GM12878 (cell line): ENCODE data around the gene AGPAT4. TPM values are rescaled to one million over a fixed set of nuclear protein-coding genes. Genes with fewer than 3 reads are reported as not detected.

ENCODE experiments used
- ATAC-seq: fragments of 200-7000 bp; cut with Tn5 transposase; 3 replicates; pipeline ENCODE4 v1.9.1; 2020; ENCODE audit warnings: mild to moderate bottlenecking, moderate library complexity
- BruUV-seq: library from RNA; stranded (reverse); fragments of 400-500 nt; replicated peaks from 2 replicates; lab custom pipeline; 2021; lab: Mats Ljungman, UMichigan
- CTCF ChIA-PET: fragments of 300-600 bp; sonication (Branson Sonifier 250); formaldehyde crosslinking; extraction: SDS; loops from one replicate; lab custom pipeline; 2021; ENCODE audit warnings: inconsistent platforms; lab: Yijun Ruan, JAX
- POLR2A ChIA-PET: fragments of 350-600 bp; formaldehyde crosslinking; extraction: SDS; loops from one replicate; lab custom pipeline; 2021; ENCODE audit warnings: inconsistent platforms; lab: Charles Lee
- RAD21 ChIA-PET: fragments of 300-600 bp; sonication (Branson Sonifier 250); formaldehyde crosslinking; loops from one replicate; lab custom pipeline; 2023; ENCODE audit warnings: antibody characterized with exemption; ENCODE audit not compliant: unreplicated experiment; lab: Charles Lee
- SMC1A ChIA-PET: fragments of 300-600 bp; sonication (Branson Sonifier 250); formaldehyde crosslinking; loops from one replicate; lab custom pipeline; 2023; ENCODE audit not compliant: unreplicated experiment, uncharacterized antibody; lab: Charles Lee
- DNase-seq: peaks from one replicate; pipeline ENCODE4 v3.0.0-alpha.2; 2011; ENCODE audit warnings: low read depth, low spot score
- FAIRE-seq: peaks from 3 replicates; lab custom pipeline; 2011; peaks lifted over from hg19 to GRCh38; lab: Jason Lieb, UNC
- H2AFZ ChIP-seq: 2 replicates; pipeline ENCODE4 v1.6.0; 2011; ENCODE audit warnings: low read depth, low read length, control low read depth; ENCODE audit not compliant: control insufficient read depth
- H3K27ac ChIP-seq: 2 replicates; pipeline ENCODE4 v1.5.1; 2011; ENCODE audit warnings: control low read depth; ENCODE audit not compliant: control insufficient read depth, insufficient read depth
- H3K27me3 ChIP-seq, 2 experiments: replicated peaks in 1 of 2; 2 replicates each; pipeline versions ENCODE4 v1.6.0 to v1.6.1; 2011; ENCODE audit warnings: low read length in 1 of 2; ENCODE audit not compliant: control insufficient read depth in 2 of 2, insufficient read depth in 2 of 2
- H3K36me3 ChIP-seq, 2 experiments: 2 replicates each; pipeline ENCODE4 v1.5.1; 2011; ENCODE audit warnings: low read length in 1 of 2; ENCODE audit not compliant: control insufficient read depth in 2 of 2, insufficient read depth in 2 of 2
- H3K4me1 ChIP-seq: 2 replicates; pipeline ENCODE4 v1.6.1; 2011; ENCODE audit warnings: mild to moderate bottlenecking, low read length, moderate library complexity, mixed read lengths; ENCODE audit not compliant: control insufficient read depth, insufficient read depth
- H3K4me2 ChIP-seq: 2 replicates; pipeline ENCODE4 v1.6.0; 2011; ENCODE audit warnings: control low read depth; ENCODE audit not compliant: control insufficient read depth, insufficient read depth
- H3K4me3 ChIP-seq: fragments of 200-600 bp; sonication (generic); 2 replicates; pipeline ENCODE4 v1.5.1; 2016
- H3K79me2 ChIP-seq: 2 replicates; pipeline ENCODE4 v1.6.0; 2011; ENCODE audit warnings: low read length; ENCODE audit not compliant: control insufficient read depth, insufficient read depth
- H3K9ac ChIP-seq: 2 replicates; pipeline ENCODE4 v1.8.0; 2011; ENCODE audit warnings: low read length, control low read depth, mixed read lengths; ENCODE audit not compliant: control insufficient read depth, insufficient read depth
- H3K9me3 ChIP-seq: replicated peaks from 3 replicates; pipeline ENCODE4 v1.5.1; 2011; ENCODE audit warnings: mild to moderate bottlenecking, low read length; ENCODE audit not compliant: control insufficient read depth, insufficient read depth
- H4K20me1 ChIP-seq: 2 replicates; pipeline ENCODE4 v1.6.0; 2011; ENCODE audit not compliant: control insufficient read depth, insufficient read depth
- ASH2L ChIP-seq: fragments of 300-600, 200-600 bp; sonication (generic); IDR thresholded peaks from 2 replicates; pipeline ENCODE4 v1.6.1; 2017; ENCODE audit warnings: low read depth, mild to moderate bottlenecking, borderline replicate concordance
- FOXM1 ChIP-seq: IDR thresholded peaks from 2 replicates; pipeline ENCODE4 v1.6.1; 2012; ENCODE audit warnings: low read depth, mild to moderate bottlenecking, inconsistent platforms, low read length, moderate library complexity
- NFIC ChIP-seq: IDR thresholded peaks from 2 replicates; pipeline ENCODE4 v1.6.1; 2012; ENCODE audit warnings: low read depth, mild to moderate bottlenecking, inconsistent platforms, low read length, moderate library complexity
- PML ChIP-seq: IDR thresholded peaks from 2 replicates; pipeline ENCODE4 v1.6.1; 2012; ENCODE audit warnings: low read length, inconsistent platforms
- RUNX3 ChIP-seq: IDR thresholded peaks from 2 replicates; pipeline ENCODE4 v1.6.1; 2012; ENCODE audit warnings: low read length, inconsistent platforms
- WGBS: methylation state at CpG from one replicate; pipeline ENCODE4 v1.1.6; 2016; ENCODE audit warnings: low lambda C conversion rate; ENCODE audit not compliant: insufficient replicate concordance, insufficient coverage; ENCODE audit errors: missing lambda C conversion rate; 5-methylcytosine and 5-hydroxymethylcytosine counted together
- in situ Hi-C: fragments of 300-500 bp; cut with MboI; formaldehyde crosslinking; loops from 9 replicates; pipeline ENCODE4 v1.14.3; 2018; ENCODE audit warnings: mixed read lengths
- intact Hi-C: fragments of 100-400 bp; cut with micrococcal nuclease; formaldehyde crosslinking; loops from one replicate; pipeline ENCODE4 v1.14.2; 2022; ENCODE audit not compliant: unreplicated experiment
- polyA plus RNA-seq, 11 experiments: library from polyadenylated mRNA; depleted of rRNA in 4 of 11; unstranded in 6 of 11; stranded (reverse) in 5 of 11; fragments of >200 nt; fragmentation: Nextera tagmentation in 4 of 11; fragmentation: Illumina TruSeq in 1 of 11; extraction: Ambion mirVana in 4 of 11; extraction: Trizol in 1 of 11; gene quantifications; 1 replicate in 1 of 11; 2 replicates in 10 of 11; pipeline versions ENCODE4 v1.2.1 to v1.2.3, GENCODE V29; 2011 to 2016; ENCODE audit warnings: inconsistent platforms in 2 of 11, missing spikeins in 2 of 11, low read depth in 1 of 11
- total RNA-seq, 4 experiments: library from RNA; depleted of rRNA in 3 of 4; stranded (reverse); fragments of >200 nt in 3 of 4; fragmentation: Illumina TruSeq in 1 of 4; extraction: Trizol in 1 of 4; gene quantifications; 2 replicates each; pipeline versions ENCODE4 v1.2.1 to v1.2.3, GENCODE V29; 2013 to 2021
- TF ChIP-seq, protein P1 (sequence below): IDR thresholded peaks from 2 replicates; pipeline ENCODE4 v1.6.1; 2012; ENCODE audit warnings: low read length, inconsistent platforms
- TF ChIP-seq, protein P2 (sequence below): fragments of 450-650 bp; IDR thresholded peaks from 2 replicates; pipeline ENCODE4 v1.6.1; 2016; ENCODE audit warnings: mild to moderate bottlenecking

AGPAT4 gene
- total and polyA plus RNA-seq, 10 of the 15 experiments (the other 5 are each of a cell fraction or from before 2014, with no cell fraction given), result 0.34 to 2.2 (median 1.3) TPM

DNA sequence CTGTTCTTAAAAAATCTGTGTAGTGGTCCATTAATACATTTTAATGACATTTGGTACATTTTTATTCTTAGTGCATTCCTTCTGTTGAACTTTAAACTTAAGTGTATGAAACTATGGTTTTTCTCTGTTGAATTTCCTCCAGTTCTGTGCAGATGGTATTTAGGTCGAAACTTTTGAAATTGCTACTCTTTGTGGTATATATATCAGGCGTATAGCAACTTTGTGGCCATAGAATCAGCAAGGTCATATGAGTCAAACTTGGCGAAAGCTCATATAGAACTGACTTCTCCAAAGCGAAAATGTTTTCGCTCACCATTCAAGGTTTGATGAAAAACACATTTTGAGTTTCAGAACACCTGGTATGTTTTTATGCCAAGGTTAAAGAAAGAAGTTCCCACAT, 188.6 kb downstream of the AGPAT4 start:
- Histone ChIP-seq H3K79me2 (no peaks in the 10 kb centered on the region), H2AFZ (no peak overlapping the region), H4K20me1 (no peaks in the 10 kb centered on the region), H3K9me3 (no peaks in the 10 kb centered on the region), H3K4me2 (no peak overlapping the region), H3K27me3 (no peaks in the 10 kb centered on the region), H3K27ac (no peak overlapping the region; the same call in 1 of the 2 replicates), H3K36me3 (peaks cover 8 to 37% of the 10 kb centered on the region in 2 experiments), H3K4me1 (peaks cover 3% of the 10 kb centered on the region), H3K4me3 (no peak overlapping the region), H3K9ac (no peak overlapping the region)
- in situ Hi-C loops (no loop called here), intact Hi-C loops (no loop called here)
- ATAC-seq (no peak), DNase-seq (no peak), FAIRE-seq (no peak)
- ChIA-PET POLR2A (no interaction called here), SMC1A (interaction anchor here (1.6 to 2.5 kb wide), 2 partner anchors 12 to 92 kb away, joined by 4 to 8 read pairs; no protein-coding TSS in a partner anchor), CTCF (interaction anchor here (1.0 kb wide), 1 partner anchor 23 kb away, joined by 3 read pairs; no protein-coding TSS in a partner anchor), RAD21 (interaction anchor here (1.3 kb wide), 1 partner anchor 93 kb away, joined by 4 read pairs; no protein-coding TSS in a partner anchor)
- TF ChIP-seq ASH2L, result no peak
- TF ChIP-seq PML, result 0 out of 2 replicates have a peak, but pooled peaks have one; percentile 26
- TF ChIP-seq RUNX3, result peak; percentile 75
- peak; percentile 57 for TF ChIP-seq NFIC
- TF ChIP-seq, protein P1, sequence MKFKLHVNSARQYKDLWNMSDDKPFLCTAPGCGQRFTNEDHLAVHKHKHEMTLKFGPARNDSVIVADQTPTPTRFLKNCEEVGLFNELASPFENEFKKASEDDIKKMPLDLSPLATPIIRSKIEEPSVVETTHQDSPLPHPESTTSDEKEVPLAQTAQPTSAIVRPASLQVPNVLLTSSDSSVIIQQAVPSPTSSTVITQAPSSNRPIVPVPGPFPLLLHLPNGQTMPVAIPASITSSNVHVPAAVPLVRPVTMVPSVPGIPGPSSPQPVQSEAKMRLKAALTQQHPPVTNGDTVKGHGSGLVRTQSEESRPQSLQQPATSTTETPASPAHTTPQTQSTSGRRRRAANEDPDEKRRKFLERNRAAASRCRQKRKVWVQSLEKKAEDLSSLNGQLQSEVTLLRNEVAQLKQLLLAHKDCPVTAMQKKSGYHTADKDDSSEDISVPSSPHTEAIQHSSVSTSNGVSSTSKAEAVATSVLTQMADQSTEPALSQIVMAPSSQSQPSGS, result peak; percentile 48; the same call in 1 of the 2 replicates
- 0 out of 2 replicates have a peak, but pooled peaks have one; percentile 28 for TF ChIP-seq FOXM1
- TF ChIP-seq, protein P2, sequence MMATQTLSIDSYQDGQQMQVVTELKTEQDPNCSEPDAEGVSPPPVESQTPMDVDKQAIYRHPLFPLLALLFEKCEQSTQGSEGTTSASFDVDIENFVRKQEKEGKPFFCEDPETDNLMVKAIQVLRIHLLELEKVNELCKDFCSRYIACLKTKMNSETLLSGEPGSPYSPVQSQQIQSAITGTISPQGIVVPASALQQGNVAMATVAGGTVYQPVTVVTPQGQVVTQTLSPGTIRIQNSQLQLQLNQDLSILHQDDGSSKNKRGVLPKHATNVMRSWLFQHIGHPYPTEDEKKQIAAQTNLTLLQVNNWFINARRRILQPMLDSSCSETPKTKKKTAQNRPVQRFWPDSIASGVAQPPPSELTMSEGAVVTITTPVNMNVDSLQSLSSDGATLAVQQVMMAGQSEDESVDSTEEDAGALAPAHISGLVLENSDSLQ, result no peak
- no TSS peak for BruUV-seq
- 67% methylated on average over 5 of the region's 5 CpGs for WGBS
